ENCODE results near the gene UBE2E2.
"Not testable (repeated sequence)": the region's sequence is repeated elsewhere in the genome, so short reads cannot be mapped to it uniquely, and the experiment has no call there.

Gene UBE2E2

DNA sequence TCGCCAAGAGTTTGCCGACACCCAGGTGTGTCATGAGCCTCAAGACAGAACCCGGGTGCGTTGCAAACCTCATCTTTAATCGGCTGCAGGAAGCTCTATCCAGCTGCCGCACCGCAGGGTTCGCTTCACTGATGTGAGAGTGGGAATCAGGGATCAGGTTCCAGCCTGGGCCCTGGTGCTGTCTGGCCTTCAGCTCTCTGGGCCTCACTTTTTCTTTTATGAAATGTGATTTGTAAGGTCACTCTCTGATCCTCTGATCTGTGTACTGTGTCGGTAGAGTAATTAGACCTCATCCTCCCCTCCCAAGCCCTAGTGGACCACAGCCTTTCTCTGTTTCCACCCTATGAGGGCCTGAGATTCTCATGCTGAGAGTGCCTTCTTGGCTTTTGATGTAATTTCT is 399.8 kb downstream of the UBE2E2 start:
- in situ Hi-C loops (cut with MboI; ENCODE audit: low sequenced_read_pairs): no loop called here

DNA sequence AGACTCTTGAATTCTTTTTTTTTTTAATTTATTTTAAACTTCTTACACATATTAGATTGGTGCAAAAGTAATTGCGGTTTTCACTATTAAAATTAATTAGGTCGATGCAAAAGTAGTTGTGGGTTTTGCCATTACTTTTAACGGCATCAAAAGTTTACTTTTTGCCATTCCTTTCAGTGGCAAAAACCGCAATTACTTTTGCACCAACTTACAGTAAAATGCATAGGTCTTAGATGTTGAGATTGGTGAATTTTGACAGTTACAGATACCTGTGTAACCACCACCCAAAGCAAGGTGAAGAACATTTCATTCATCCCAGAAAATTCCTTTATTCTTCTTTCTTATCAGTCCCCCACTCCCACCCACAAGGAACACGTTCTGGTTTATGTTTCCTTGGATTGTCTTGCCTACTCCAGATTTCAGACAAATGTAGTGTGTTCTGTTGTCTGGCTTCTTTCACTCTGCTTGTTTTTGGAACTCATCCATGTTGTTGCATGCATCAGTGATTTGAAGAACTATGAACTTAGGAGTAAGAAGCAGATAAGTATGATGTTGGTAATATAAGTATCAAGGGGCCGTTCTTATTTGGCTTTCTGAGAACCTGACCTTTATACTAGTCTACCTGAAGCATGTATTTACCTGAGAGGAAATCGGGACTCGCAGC is 404.2 kb downstream of the UBE2E2 start:
- in situ Hi-C loops (cut with MboI; ENCODE audit: low sequenced_read_pairs): no loop called here

- in situ Hi-C loops (cut with MboI; ENCODE audit: low sequenced_read_pairs): no loop called here
Measured at GRCh38 chr3:23608650-23609049, 405.5 kb downstream of the UBE2E2 start.

GRCh38 chr3:23611737-23612295 is 408.7 kb downstream of the UBE2E2 start:
- in situ Hi-C loops (cut with MboI; ENCODE audit: low sequenced_read_pairs): no loop called here

DNA sequence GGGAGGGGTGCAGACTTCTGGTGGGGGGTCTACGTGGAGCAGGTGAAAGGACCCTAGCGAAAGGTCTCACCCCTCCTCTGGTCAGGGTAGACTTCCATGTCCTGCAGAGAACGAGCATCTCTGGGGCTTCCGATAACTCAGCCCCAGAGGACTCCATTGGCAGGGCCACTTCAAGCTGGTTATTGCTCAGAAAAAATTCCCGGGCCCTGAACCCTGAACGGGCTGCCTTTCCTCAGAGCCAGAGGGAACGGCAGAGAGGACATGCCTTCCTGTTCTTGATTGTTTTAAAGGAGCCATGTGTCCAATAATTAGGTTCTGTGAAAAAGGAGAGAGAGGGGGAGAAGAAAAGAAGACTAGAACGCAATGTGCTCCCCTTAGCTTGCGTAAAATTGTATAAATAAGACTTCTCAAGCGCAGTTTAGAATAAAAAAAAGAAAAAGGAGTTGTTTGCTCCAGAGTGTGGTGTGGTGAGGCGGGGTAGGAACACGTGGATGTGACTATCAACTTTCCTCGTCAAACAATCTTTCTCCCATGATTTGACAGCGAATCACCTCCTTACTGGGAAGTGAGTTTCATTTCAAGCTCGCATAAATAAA is 409.3 kb downstream of the UBE2E2 start:
- in situ Hi-C loops (cut with MboI; ENCODE audit: low sequenced_read_pairs): no loop called here

DNA sequence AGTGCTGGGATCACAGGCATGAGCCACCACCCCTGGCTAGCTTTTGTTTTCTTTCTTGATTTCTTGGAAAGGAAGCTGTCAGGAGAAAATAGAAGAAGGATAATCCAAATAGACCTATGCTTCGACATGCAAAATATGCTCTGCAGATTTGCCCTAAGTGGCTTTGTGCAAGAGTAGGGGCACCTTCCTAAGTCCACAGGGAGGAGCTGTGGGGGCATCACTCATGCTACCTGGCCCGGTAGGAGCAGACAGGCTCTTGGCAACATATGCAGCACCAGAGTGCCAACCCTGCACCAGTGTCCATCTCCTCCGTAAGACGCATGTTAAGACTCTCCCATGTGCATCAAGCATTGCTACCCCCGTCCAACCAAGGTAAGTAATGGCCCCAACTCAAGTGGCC is 411.9 kb downstream of the UBE2E2 start:
- in situ Hi-C loops (cut with MboI; ENCODE audit: low sequenced_read_pairs): no loop called here

- in situ Hi-C loops (cut with MboI; ENCODE audit: low sequenced_read_pairs): not testable (repeated sequence)
Measured at GRCh38 chr3:23618475-23618874, 415.3 kb downstream of the UBE2E2 start.

DNA sequence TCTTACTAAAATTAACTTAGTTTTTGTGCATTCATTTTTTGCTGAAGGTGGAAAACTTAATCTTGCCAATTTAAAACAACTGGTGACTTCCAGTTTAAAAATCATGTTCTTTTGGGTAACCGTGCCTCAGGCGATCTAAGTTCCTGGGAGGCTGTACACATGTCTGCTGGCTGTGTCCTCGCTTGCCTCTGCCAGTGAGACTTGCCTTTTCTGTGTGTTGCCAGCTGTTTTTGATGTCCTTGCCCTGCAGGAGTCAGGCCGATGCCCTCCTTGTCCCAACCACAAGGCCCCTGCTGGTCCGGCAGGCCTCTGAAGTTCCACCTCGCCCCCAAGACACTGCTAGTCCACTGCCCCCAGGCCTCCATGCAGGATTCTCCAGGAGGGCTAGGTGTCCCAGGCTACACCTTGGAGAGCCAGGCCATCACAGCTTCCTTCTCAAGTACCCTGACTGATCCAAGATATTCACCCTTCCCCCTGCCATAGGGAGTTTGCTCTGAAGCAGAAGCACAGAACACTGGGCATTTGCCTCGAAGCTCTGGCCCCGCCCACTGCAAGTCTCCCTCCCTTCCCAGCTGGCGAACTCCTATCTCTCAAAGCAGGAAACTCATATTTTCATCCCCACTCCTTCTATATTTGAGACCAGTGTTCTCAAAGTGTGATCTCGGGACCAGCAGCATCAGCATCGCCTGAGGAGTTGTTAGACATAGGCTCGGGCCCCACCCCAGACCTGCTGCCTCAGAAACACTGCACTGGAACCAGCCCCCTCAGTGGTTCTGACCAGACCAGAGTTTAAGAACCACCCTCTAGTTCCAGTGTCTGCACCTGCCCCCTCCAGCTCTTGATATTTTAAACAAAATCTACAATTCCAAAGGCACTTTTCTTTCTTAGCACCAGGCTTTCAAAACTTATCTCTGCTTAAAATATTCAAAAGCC is 416.8 kb downstream of the UBE2E2 start:
- in situ Hi-C loops (cut with MboI; ENCODE audit: low sequenced_read_pairs): no loop called here

DNA sequence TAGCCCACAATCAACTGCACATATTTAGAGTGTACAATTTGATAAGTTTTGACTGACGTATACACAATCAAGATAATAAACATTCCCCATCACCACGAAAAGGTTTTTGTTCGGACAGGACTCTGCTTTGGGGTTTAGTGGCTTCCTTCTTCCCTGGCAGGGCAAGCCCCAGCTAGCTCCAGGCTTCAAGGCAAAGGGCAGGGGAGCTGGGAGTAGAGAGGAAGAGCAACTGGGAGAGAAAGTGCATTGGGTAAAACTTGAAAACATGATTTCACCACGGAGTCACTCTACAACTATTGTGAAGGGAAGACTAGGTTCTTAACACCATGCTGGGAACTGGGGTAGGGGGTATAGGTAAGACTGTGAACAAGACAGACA is 417.5 kb downstream of the UBE2E2 start:
- in situ Hi-C loops (cut with MboI; ENCODE audit: low sequenced_read_pairs): no loop called here

- in situ Hi-C loops (cut with MboI; ENCODE audit: low sequenced_read_pairs): no loop called here
Measured at GRCh38 chr3:23623844-23624243, 420.7 kb downstream of the UBE2E2 start.

DNA sequence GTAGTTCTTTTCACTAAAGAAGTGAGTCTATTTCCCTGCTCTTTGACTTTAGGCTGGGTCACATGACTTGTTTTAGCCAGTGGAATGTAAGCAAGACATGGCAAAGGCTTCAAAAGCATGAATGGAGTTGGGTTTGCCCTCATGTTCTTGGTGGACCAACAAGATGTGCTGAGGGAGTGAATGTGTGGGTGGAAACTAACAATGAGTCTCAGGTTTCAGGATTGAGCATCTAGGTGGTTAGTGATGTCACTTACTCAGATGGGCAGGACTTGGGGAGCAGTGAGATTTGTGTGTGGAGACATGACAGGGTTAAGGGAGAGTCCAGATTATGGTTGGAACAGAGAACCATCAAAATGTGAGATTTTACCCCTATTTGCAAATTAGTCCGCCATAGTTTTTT is 421.2 kb downstream of the UBE2E2 start:
- in situ Hi-C loops (cut with MboI; ENCODE audit: low sequenced_read_pairs): no loop called here

- in situ Hi-C loops (cut with MboI; ENCODE audit: low sequenced_read_pairs): no loop called here
Measured at GRCh38 chr3:23626442-23626841, 423.3 kb downstream of the UBE2E2 start.

DNA sequence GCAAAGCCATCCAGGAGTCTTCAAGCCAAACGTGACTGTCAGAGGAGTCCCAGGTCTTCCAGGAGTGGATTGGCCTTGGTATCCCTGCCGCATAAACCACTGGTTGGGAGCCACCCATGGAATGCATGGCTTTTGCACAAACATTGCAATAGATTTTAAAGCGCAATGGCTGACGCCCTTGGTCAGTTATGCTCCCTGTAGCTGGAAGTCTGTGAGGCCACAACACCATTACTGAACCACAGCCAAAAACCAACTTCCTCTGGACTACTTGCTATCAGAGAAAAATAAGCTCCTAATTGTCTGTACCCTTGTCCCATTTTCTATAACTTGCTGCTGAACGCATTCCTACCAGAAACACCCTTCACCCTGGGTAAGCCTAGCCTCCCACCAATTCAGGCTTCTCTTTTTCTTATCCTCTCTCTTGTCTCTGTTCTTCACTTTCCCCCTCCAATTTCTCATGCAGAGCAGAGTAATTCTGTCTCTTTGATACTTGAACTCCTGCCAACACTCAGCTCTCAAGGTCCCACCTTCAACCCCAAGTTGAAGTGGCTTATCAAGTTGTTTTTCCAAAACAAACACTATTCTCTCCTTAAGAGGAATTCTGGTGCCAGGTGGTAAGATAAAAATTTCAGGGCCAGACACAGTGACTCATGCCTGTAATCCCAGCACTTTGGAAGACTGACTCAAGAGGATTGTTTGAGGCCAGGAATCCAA is 426.2 kb downstream of the UBE2E2 start:
- in situ Hi-C loops (cut with MboI; ENCODE audit: low sequenced_read_pairs): no loop called here

GRCh38 chr3:23633261-23633960 is 430.3 kb downstream of the UBE2E2 start:
- in situ Hi-C loops (cut with MboI; ENCODE audit: low sequenced_read_pairs): no loop called here

GRCh38 chr3:23637339-23637738 is 434.2 kb downstream of the UBE2E2 start:
- in situ Hi-C loops (cut with MboI; ENCODE audit: low sequenced_read_pairs): no loop called here

- in situ Hi-C loops (cut with MboI; ENCODE audit: low sequenced_read_pairs): no loop called here
Measured at GRCh38 chr3:23640471-23641146, 437.5 kb downstream of the UBE2E2 start.

Measured in hTERT RPE-1 (cell line).